Astrocyte (in vitro differentiated cells and primary cell): Measurements from ENCODE around the gene PNPLA7. TPM values are rescaled to one million over a fixed set of nuclear protein-coding genes. Genes with fewer than 3 reads are reported as not detected.

Source experiments
- DNase-seq: peaks from one replicate; pipeline ENCODE4 v3.0.0-alpha.2; 2010; ENCODE audit warnings: low read depth
- FAIRE-seq: peaks from 2 replicates; lab custom pipeline; 2011; peaks lifted over from hg19 to GRCh38; lab: Jason Lieb, UNC
- H2AFZ ChIP-seq: 2 replicates; pipeline ENCODE4 v1.6.0; 2012; ENCODE audit warnings: low read depth, low read length, inconsistent platforms
- H3K27ac ChIP-seq: 2 replicates; pipeline ENCODE4 v1.5.1; 2011; ENCODE audit warnings: low read depth, low read length, inconsistent platforms
- H3K27me3 ChIP-seq: 2 replicates; pipeline ENCODE4 v1.6.0; 2011; ENCODE audit warnings: low read length, inconsistent platforms; ENCODE audit not compliant: insufficient read depth
- H3K36me3 ChIP-seq: 2 replicates; pipeline ENCODE4 v1.5.1; 2011; ENCODE audit warnings: low read length, inconsistent platforms; ENCODE audit not compliant: insufficient read depth
- H3K4me1 ChIP-seq: 2 replicates; pipeline ENCODE4 v1.5.1; 2011; ENCODE audit warnings: low read length, inconsistent platforms; ENCODE audit not compliant: insufficient read depth
- H3K4me2 ChIP-seq: 2 replicates; pipeline ENCODE4 v1.6.0; 2012; ENCODE audit warnings: low read length, inconsistent platforms
- H3K4me3 ChIP-seq: 2 replicates; pipeline ENCODE4 v1.5.1; 2011; ENCODE audit warnings: low read depth, mild to moderate bottlenecking, low read length, inconsistent platforms; ENCODE audit not compliant: insufficient read depth
- H3K79me2 ChIP-seq: 2 replicates; pipeline ENCODE4 v1.6.0; 2012; ENCODE audit warnings: mild to moderate bottlenecking, low read length, inconsistent platforms; ENCODE audit not compliant: insufficient read depth
- H3K9ac ChIP-seq: 2 replicates; pipeline ENCODE4 v1.6.0; 2012; ENCODE audit warnings: mild to moderate bottlenecking, low read length, inconsistent platforms
- H3K9me3 ChIP-seq: 2 replicates; pipeline ENCODE4 v1.5.1; 2012; ENCODE audit warnings: low read depth, mild to moderate bottlenecking, low read length, inconsistent platforms; ENCODE audit not compliant: insufficient read depth
- H4K20me1 ChIP-seq: 2 replicates; pipeline ENCODE4 v1.6.0; 2012; ENCODE audit warnings: low read length, inconsistent platforms; ENCODE audit not compliant: insufficient read depth
- H3K27ac Mint-ChIP-seq: one replicate; pipeline ENCODE4 v1.8.0; 2021; ENCODE audit warnings: mild to moderate bottlenecking, mixed read lengths; ENCODE audit not compliant: unreplicated experiment
- H3K27me3 Mint-ChIP-seq: one replicate; pipeline ENCODE4 v1.8.0; 2021; ENCODE audit warnings: low read depth, mixed read lengths; ENCODE audit not compliant: unreplicated experiment
- H3K36me3 Mint-ChIP-seq: one replicate; pipeline ENCODE4 v1.8.0; 2021; ENCODE audit warnings: low read depth, mixed read lengths; ENCODE audit not compliant: unreplicated experiment
- H3K4me1 Mint-ChIP-seq: one replicate; pipeline ENCODE4 v1.8.0; 2021; ENCODE audit warnings: low read depth, mixed read lengths; ENCODE audit not compliant: unreplicated experiment
- H3K4me3 Mint-ChIP-seq: one replicate; pipeline ENCODE4 v1.8.0; 2021; ENCODE audit warnings: mild to moderate bottlenecking, moderate library complexity, mixed read lengths; ENCODE audit not compliant: unreplicated experiment
- H3K9me3 Mint-ChIP-seq: one replicate; pipeline ENCODE4 v1.8.0; 2021; ENCODE audit warnings: mild to moderate bottlenecking, mixed read lengths; ENCODE audit not compliant: unreplicated experiment
- EZH2 ChIP-seq: IDR thresholded peaks from 2 replicates; pipeline ENCODE4 v1.6.1; 2012; ENCODE audit warnings: mild to moderate bottlenecking, low read length, inconsistent platforms; ENCODE audit not compliant: insufficient read depth
- total RNA-seq: library from RNA; stranded (reverse); gene quantifications from 2 replicates; pipeline ENCODE4 v1.2.1, GENCODE V29; 2021
- TF ChIP-seq, protein P1 (sequence below): IDR thresholded peaks from 2 replicates; pipeline ENCODE4 v1.5.1; 2011; ENCODE audit warnings: low read depth, mild to moderate bottlenecking, inconsistent platforms, low read length, moderate library complexity; ENCODE audit not compliant: insufficient read depth

The PNPLA7 gene
- total RNA-seq, 1 donor from 2014 or later, result 2.6 TPM

- Histone ChIP-seq H3K79me2 (no peaks in the 10 kb centered on the region), H4K20me1 (peaks cover 26% of the 10 kb centered on the region), H3K36me3 (peaks cover 3% of the 10 kb centered on the region), H3K4me2 (no peak overlapping the region), H3K9me3 (no peaks in the 10 kb centered on the region), H3K4me3 (no peak overlapping the region), H3K4me1 (peaks cover 9% of the 10 kb centered on the region), H3K27ac (no peak overlapping the region), H3K27me3 (no peaks in the 10 kb centered on the region), H2AFZ (no peak overlapping the region), H3K9ac (no peak overlapping the region)
- Mint-ChIP-seq H3K4me3 (no peak overlapping the region), H3K4me1 (peaks cover 2% of the 10 kb centered on the region), H3K27me3 (peaks cover 1% of the 10 kb centered on the region), H3K9me3 (no peaks in the 10 kb centered on the region), H3K36me3 (peaks cover 4% of the 10 kb centered on the region), H3K27ac (no peak overlapping the region)
- no peak for TF ChIP-seq EZH2
- TF ChIP-seq, protein P1, sequence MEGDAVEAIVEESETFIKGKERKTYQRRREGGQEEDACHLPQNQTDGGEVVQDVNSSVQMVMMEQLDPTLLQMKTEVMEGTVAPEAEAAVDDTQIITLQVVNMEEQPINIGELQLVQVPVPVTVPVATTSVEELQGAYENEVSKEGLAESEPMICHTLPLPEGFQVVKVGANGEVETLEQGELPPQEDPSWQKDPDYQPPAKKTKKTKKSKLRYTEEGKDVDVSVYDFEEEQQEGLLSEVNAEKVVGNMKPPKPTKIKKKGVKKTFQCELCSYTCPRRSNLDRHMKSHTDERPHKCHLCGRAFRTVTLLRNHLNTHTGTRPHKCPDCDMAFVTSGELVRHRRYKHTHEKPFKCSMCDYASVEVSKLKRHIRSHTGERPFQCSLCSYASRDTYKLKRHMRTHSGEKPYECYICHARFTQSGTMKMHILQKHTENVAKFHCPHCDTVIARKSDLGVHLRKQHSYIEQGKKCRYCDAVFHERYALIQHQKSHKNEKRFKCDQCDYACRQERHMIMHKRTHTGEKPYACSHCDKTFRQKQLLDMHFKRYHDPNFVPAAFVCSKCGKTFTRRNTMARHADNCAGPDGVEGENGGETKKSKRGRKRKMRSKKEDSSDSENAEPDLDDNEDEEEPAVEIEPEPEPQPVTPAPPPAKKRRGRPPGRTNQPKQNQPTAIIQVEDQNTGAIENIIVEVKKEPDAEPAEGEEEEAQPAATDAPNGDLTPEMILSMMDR, result no peak
- DNase-seq (no peak), FAIRE-seq (no peak)
Measured at GRCh38 chr9:137449931-137450538, 100.2 kb downstream of the PNPLA7 start.

DNA sequence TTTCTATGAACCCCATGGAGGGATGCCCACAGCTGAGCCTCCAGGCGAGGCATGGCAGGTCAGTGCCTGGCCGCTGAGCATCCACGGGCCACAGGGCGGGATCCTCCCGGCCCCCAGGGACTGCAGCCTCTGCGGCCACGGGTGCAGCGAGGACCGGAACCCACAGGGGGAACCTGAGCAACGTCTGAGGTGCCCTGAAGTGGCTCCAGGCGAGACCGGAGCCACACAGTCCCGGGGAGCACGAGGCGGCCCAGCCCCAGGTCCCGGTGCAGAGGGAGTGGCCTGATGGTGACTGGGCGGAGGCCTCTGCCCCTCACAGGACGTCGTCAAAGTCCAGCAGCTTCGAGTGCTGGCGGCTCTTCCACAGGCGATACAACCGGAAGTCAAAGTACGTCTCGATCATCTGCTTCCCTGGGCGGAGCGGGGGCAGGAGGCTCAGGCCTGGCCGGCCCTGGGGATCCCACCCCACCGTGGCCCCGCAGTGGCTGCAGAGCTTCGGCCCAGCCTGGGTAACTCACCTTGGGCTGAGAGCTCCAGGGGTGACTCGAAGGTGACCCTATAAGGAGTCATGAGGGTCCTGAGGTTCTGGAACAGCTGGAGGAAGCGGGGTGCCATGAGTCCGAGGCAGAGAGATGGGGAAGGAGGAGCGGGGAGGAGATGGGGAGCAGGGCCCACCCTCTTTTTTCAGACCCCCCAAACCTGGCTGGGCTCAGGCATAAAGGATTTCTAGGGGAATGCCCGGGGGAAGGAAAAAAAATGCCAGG, 100.9 kb downstream of the PNPLA7 start:
- Histone ChIP-seq H3K4me3 (no peak overlapping the region), H2AFZ (no peak overlapping the region), H3K9ac (no peak overlapping the region), H3K27me3 (no peaks in the 10 kb centered on the region), H4K20me1 (peaks cover 19% of the 10 kb centered on the region), H3K79me2 (no peaks in the 10 kb centered on the region), H3K9me3 (no peaks in the 10 kb centered on the region), H3K27ac (no peak overlapping the region), H3K4me2 (no peak overlapping the region), H3K4me1 (peaks cover under 1% of the 10 kb centered on the region), H3K36me3 (peaks cover 3% of the 10 kb centered on the region)
- DNase-seq (no peak), FAIRE-seq (no peak)
- H3K27me3 Mint-ChIP-seq, result peaks cover 1% of the 10 kb centered on the region
- H3K4me1 Mint-ChIP-seq, result peaks cover 2% of the 10 kb centered on the region
- H3K36me3 Mint-ChIP-seq, result peaks cover 4% of the 10 kb centered on the region
- TF ChIP-seq EZH2, result no peak
- H3K9me3 Mint-ChIP-seq, result no peaks in the 10 kb centered on the region
- H3K27ac Mint-ChIP-seq, result no peak overlapping the region
- no peak overlapping the region for H3K4me3 Mint-ChIP-seq

DNA sequence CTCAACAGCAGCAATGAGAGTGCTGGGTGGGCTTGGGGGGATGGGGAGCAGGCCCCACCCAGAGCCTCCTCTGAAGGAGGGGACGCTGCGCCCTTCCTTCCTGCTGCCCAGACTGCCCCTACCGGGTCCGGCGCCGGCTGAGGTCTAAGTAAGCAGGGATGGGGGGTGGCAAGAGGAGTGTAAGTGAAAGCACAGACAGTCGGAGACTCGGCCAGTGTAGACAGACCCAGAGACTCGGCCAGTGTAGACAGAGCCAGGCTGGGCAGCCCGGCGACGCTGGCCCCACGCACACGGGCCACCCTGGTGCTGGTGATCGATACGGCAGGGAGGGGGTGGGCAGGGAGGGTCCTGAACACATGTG, 101.6 kb downstream of the PNPLA7 start:
- H3K4me1 Mint-ChIP-seq, result peaks cover 2% of the 10 kb centered on the region
- no peak overlapping the region for H3K4me3 ChIP-seq
- peaks cover 3% of the 10 kb centered on the region for H3K36me3 ChIP-seq
- no peak overlapping the region for H3K27ac Mint-ChIP-seq
- H3K27me3 Mint-ChIP-seq, result peaks cover 1% of the 10 kb centered on the region
- TF ChIP-seq EZH2, result no peak
- TF ChIP-seq, protein P1, result no peak
- peaks cover 18% of the 10 kb centered on the region for H4K20me1 ChIP-seq
- FAIRE-seq (no peak), DNase-seq (no peak)
- peaks cover 2% of the 10 kb centered on the region for H3K36me3 Mint-ChIP-seq
- H3K4me1 ChIP-seq, result no peaks in the 10 kb centered on the region
- no peaks in the 10 kb centered on the region for H3K79me2 ChIP-seq
- H3K27me3 ChIP-seq, result no peaks in the 10 kb centered on the region
- no peaks in the 10 kb centered on the region for H3K9me3 Mint-ChIP-seq
- no peak overlapping the region for H3K4me3 Mint-ChIP-seq
- H3K27ac ChIP-seq, result no peak overlapping the region
- no peaks in the 10 kb centered on the region for H3K9me3 ChIP-seq
- H3K4me2 ChIP-seq, result no peak overlapping the region
- no peak overlapping the region for H2AFZ ChIP-seq
- no peak overlapping the region for H3K9ac ChIP-seq
